ENCODE results near the gene NEO1.

DNA sequence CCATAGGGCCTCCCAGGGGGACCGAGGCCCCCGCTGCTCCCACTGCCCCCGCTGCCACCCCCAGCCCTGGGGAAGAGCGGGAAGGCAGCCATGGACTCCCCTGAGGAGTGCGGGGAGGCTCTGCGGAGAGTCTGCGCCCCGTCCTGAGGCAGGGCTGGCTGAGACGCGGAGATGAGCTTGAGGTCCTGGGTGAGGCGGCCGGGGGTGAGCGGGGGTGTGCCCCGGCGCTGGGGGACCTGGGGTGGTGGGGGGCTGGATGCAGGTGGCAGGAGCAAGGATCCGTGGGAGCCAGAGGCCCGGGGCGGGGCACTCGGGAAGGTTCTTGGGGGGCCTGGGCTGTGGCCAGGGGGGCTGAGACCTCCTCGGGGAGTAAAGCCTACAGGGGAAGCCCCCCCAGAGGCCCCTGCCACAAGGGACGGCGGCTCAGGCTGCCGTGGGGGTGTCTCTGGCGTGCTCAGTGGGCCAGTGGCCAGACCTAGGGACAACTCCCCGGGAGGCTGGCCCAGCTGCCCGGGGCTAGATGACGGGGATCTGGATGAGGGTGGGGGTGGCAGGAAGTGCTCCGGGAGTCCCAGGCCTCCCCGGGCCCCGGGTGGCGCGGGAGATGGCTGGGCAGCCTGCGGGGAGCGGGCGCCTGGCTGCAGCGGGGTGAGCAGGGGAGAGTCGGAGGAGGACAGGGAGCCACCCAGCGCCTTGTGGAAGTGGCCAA, 270.6 kb downstream of the NEO1 start:
- no peak for TF ChIP-seq ELF1 (CRISPR knock-in tag; IDR thresholded peaks at IDR 0.05)
- TF ChIP-seq ZFP91 (CRISPR knock-in tag; IDR thresholded peaks at IDR 0.05; ENCODE audit: borderline replicate concordance), result no peak
- TF ChIP-seq EP300 (IDR thresholded peaks at IDR 0.05; ENCODE audit: low read depth in 2 of 2, low read length in 2 of 2), result no peak
- TF ChIP-seq EP300 (CRISPR knock-in tag; IDR thresholded peaks at IDR 0.05; ENCODE audit: borderline replicate concordance), result no peak
- no peak for TF ChIP-seq HOXA9 (CRISPR knock-in tag; IDR thresholded peaks at IDR 0.05; ENCODE audit: borderline replicate concordance)
- no peak for TF ChIP-seq TAF1 (CRISPR knock-in tag; IDR thresholded peaks at IDR 0.05)
- no peak for TF ChIP-seq MTA1 (CRISPR knock-in tag; IDR thresholded peaks at IDR 0.05; ENCODE audit: borderline replicate concordance)
- no peak for TF ChIP-seq NFE2L2 (IDR thresholded peaks at IDR 0.05; ENCODE audit: low read length)
- TF ChIP-seq ZNF773 (CRISPR knock-in tag; IDR thresholded peaks at IDR 0.05; ENCODE audit: borderline replicate concordance), result no peak
- TF ChIP-seq HDAC2 (CRISPR knock-in tag; IDR thresholded peaks at IDR 0.05), result no peak
